Testis (tissue), 3 donors: ENCODE results near the gene KLHL13. TPM values are rescaled to one million over a fixed set of nuclear protein-coding genes. Genes with fewer than 3 reads are reported as not detected.
"Not testable (repeated sequence)": the region's sequence is repeated elsewhere in the genome, so short reads cannot be mapped to it uniquely, and the experiment has no call there.

Experiments used
- DNase-seq: peaks from one replicate; pipeline ENCODE4 v3.0.0-alpha.2; 2019
- H3K27ac ChIP-seq, 2 donors: fragments of 200-600 bp; sonication (generic); one replicate each; pipeline ENCODE4 v1.5.1; 2019
- H3K27me3 ChIP-seq: fragments of 200-600 bp; sonication (generic); one replicate; pipeline ENCODE4 v1.5.1; 2019
- H3K36me3 ChIP-seq: fragments of 200-600 bp; sonication (generic); one replicate; pipeline ENCODE4 v1.5.1; 2017; ENCODE audit warnings: low read depth; ENCODE audit errors: missing control alignments
- H3K4me1 ChIP-seq: fragments of 200-600 bp; sonication (generic); one replicate; pipeline ENCODE4 v1.5.1; 2019
- H3K4me3 ChIP-seq, 2 donors: fragments of 200-600 bp; sonication (generic); one replicate each; pipeline ENCODE4 v1.5.1; 2017 to 2019
- H3K9me3 ChIP-seq: fragments of 200-600 bp; sonication (generic); one replicate; pipeline ENCODE4 v1.5.1; 2017
- POLR2A ChIP-seq: fragments of 450-650 bp; IDR thresholded peaks from one replicate; pipeline ENCODE4 v1.6.1; 2017; ENCODE audit warnings: antibody characterized with exemption, mild to moderate bottlenecking, moderate library complexity
- WGBS, 2 donors: methylation state at CpG; one replicate each; pipeline ENCODE4 v1.1.5; 2018; 5-methylcytosine and 5-hydroxymethylcytosine counted together
- intact Hi-C: fragments of 100-400 bp; cut with DNase I; formaldehyde crosslinking; loops from one replicate; pipeline ENCODE4 v1.15.1; 2023; ENCODE audit warnings: low total_unique reads
- polyA plus RNA-seq: library from polyadenylated mRNA; stranded (reverse); fragments of 350-450 nt; fragmentation: Illumina TruSeq; extraction: RNeasy Lipid Tissue Mini Kit (QIAGEN cat#74804); gene quantifications from one replicate; pipeline ENCODE4 v1.2.3, GENCODE V29; 2014; ENCODE audit warnings: low read depth, low replicate concordance; ENCODE audit not compliant: insufficient read depth
- total RNA-seq, 2 donors: library from RNA; depleted of rRNA; stranded (reverse); fragments of >200 nt; gene quantifications; one replicate each; pipeline ENCODE4 v1.2.3, GENCODE V29; 2016
- TF ChIP-seq, protein P1 (sequence below), 3 experiments: fragments of 450-650 bp in 2 of 3; fragments of 200-600 bp in 1 of 3; sonication (generic) in 1 of 3; IDR thresholded peaks; one replicate each; pipeline ENCODE4 v1.5.1; 2016 to 2019; ENCODE audit warnings: antibody characterized with exemption in 3 of 3, mild to moderate bottlenecking in 2 of 3, moderate library complexity in 1 of 3

The KLHL13 gene
- total and polyA plus RNA-seq, 3 donors from 2014 or later, result 6.5 to 8.9 (median 6.6) TPM

GRCh38 chrX:118131336-118131735 is 14.7 kb upstream of the KLHL13 start:
- H3K36me3 ChIP-seq, result no peaks in the 10 kb centered on the region
- no peaks in the 10 kb centered on the region for H3K27me3 ChIP-seq
- no peak for DNase-seq
- H3K4me1 ChIP-seq, result no peaks in the 10 kb centered on the region
- 70 to 93% methylated on average over 3 of the region's 3 CpGs for WGBS, 2 donors
- intact Hi-C loops, result no loop called here
- H3K4me3 ChIP-seq, result no peak overlapping the region
- H3K9me3 ChIP-seq, result no peaks in the 10 kb centered on the region
- no peak overlapping the region for H3K27ac ChIP-seq
- no peak for TF ChIP-seq POLR2A
- TF ChIP-seq, protein P1, sequence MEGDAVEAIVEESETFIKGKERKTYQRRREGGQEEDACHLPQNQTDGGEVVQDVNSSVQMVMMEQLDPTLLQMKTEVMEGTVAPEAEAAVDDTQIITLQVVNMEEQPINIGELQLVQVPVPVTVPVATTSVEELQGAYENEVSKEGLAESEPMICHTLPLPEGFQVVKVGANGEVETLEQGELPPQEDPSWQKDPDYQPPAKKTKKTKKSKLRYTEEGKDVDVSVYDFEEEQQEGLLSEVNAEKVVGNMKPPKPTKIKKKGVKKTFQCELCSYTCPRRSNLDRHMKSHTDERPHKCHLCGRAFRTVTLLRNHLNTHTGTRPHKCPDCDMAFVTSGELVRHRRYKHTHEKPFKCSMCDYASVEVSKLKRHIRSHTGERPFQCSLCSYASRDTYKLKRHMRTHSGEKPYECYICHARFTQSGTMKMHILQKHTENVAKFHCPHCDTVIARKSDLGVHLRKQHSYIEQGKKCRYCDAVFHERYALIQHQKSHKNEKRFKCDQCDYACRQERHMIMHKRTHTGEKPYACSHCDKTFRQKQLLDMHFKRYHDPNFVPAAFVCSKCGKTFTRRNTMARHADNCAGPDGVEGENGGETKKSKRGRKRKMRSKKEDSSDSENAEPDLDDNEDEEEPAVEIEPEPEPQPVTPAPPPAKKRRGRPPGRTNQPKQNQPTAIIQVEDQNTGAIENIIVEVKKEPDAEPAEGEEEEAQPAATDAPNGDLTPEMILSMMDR (IDR thresholded peaks at IDR 0.05), result no peak

- H3K4me3 ChIP-seq, result no peak overlapping the region
- intact Hi-C loops, result no loop called here
- no peaks in the 10 kb centered on the region for H3K36me3 ChIP-seq
- no peak for DNase-seq
- H3K27ac ChIP-seq, result no peak overlapping the region
- no peaks in the 10 kb centered on the region for H3K4me1 ChIP-seq
- no peaks in the 10 kb centered on the region for H3K9me3 ChIP-seq
- H3K27me3 ChIP-seq, result no peaks in the 10 kb centered on the region
- no peak for TF ChIP-seq POLR2A
- TF ChIP-seq, protein P1 (IDR thresholded peaks at IDR 0.05), result no peak
These were observed 13.1 kb upstream of the KLHL13 start for GRCh38 chrX:118129681-118130080.

DNA sequence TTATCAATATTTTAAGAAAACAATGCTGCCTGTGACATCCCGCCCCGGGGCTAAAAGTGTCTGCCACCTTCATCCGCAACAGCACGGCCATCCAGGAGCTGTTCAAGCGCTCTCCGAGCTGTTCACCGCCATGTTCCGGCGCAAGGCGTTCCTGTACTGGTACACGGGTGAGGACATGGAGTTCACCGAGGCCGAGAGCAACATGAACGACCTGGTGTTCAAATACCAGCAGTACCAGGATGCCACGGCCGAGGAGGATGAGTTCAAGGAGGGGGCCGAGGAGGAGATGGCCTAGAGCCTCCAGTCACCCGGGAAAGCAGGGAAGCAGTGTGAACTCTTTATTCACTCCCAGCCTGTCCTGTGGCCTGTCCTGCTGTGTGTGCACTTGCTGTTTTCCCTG is 12.1 kb upstream of the KLHL13 start:
- Histone ChIP-seq H3K27ac (no peak overlapping the region), H3K4me3 (no peak overlapping the region), H3K27me3 (no peaks in the 10 kb centered on the region), H3K4me1 (no peaks in the 10 kb centered on the region), H3K36me3 (no peaks in the 10 kb centered on the region), H3K9me3 (no peaks in the 10 kb centered on the region)
- intact Hi-C loops, result no loop called here
- WGBS, 2 donors, result 78 to 87% methylated on average over 12 to 18 of the region's 18 CpGs
- DNase-seq, result no peak
- TF ChIP-seq POLR2A, result no peak
- TF ChIP-seq, protein P1 (IDR thresholded peaks at IDR 0.05), result no peak

- intact Hi-C loops, result no loop called here
- WGBS, 2 donors, result 59 to 62% methylated on average over 2 of the region's 2 CpGs
These were observed 9.7 kb upstream of the KLHL13 start for GRCh38 chrX:118126286-118126685.

DNA sequence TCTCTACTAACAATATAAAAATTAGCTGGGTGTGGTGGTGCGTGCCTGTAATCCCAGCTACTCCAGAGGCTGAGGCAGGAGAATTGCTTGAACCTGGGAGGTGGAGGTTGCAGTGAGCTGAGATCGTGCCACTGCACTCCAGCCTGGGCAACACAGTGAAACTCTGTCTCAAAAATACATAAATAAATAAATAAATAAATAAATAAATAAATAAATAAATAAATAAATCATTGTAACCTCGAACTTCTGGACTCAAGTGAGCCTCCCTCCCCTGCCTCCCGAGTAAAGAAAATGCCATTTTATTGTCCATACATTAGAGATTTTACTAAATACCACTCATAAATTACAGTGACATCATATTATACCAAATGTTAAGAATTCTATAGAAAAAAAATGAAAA is 7.6 kb upstream of the KLHL13 start:
- DNase-seq, H3K27me3 ChIP-seq, H3K27ac ChIP-seq, H3K4me1 ChIP-seq, H3K36me3 ChIP-seq, intact Hi-C loops, H3K4me3 ChIP-seq, H3K9me3 ChIP-seq: not testable (repeated sequence)
- 94 to 95% methylated on average over 4 of the region's 4 CpGs for WGBS, 2 donors

More at GRCh38 chrX:118126286-118126685, 9.7 kb upstream of the KLHL13 start:
- no peak for DNase-seq
- Histone ChIP-seq H3K27me3 (no peaks in the 10 kb centered on the region), H3K4me3 (no peak overlapping the region), H3K4me1 (no peaks in the 10 kb centered on the region), H3K36me3 (no peaks in the 10 kb centered on the region), H3K9me3 (no peaks in the 10 kb centered on the region), H3K27ac (no peak overlapping the region)
- TF ChIP-seq, protein P1 (IDR thresholded peaks at IDR 0.05), result no peak
- no peak for TF ChIP-seq POLR2A
